Astrocyte (in vitro differentiated cells and primary cell): ENCODE results near the gene SLC25A33. TPM values are rescaled to one million over a fixed set of nuclear protein-coding genes. Genes with fewer than 3 reads are reported as not detected.

Experiments
- DNase-seq: peaks from one replicate; pipeline ENCODE4 v3.0.0-alpha.2; 2010; ENCODE audit warnings: low read depth
- FAIRE-seq: peaks from 2 replicates; lab custom pipeline; 2011; peaks lifted over from hg19 to GRCh38; lab: Jason Lieb, UNC
- H2AFZ ChIP-seq: 2 replicates; pipeline ENCODE4 v1.6.0; 2012; ENCODE audit warnings: low read depth, low read length, inconsistent platforms
- H3K27ac ChIP-seq: 2 replicates; pipeline ENCODE4 v1.5.1; 2011; ENCODE audit warnings: low read depth, low read length, inconsistent platforms
- H3K27me3 ChIP-seq: 2 replicates; pipeline ENCODE4 v1.6.0; 2011; ENCODE audit warnings: low read length, inconsistent platforms; ENCODE audit not compliant: insufficient read depth
- H3K36me3 ChIP-seq: 2 replicates; pipeline ENCODE4 v1.5.1; 2011; ENCODE audit warnings: low read length, inconsistent platforms; ENCODE audit not compliant: insufficient read depth
- H3K4me1 ChIP-seq: 2 replicates; pipeline ENCODE4 v1.5.1; 2011; ENCODE audit warnings: low read length, inconsistent platforms; ENCODE audit not compliant: insufficient read depth
- H3K4me2 ChIP-seq: 2 replicates; pipeline ENCODE4 v1.6.0; 2012; ENCODE audit warnings: low read length, inconsistent platforms
- H3K4me3 ChIP-seq: 2 replicates; pipeline ENCODE4 v1.5.1; 2011; ENCODE audit warnings: low read depth, mild to moderate bottlenecking, low read length, inconsistent platforms; ENCODE audit not compliant: insufficient read depth
- H3K79me2 ChIP-seq: 2 replicates; pipeline ENCODE4 v1.6.0; 2012; ENCODE audit warnings: mild to moderate bottlenecking, low read length, inconsistent platforms; ENCODE audit not compliant: insufficient read depth
- H3K9ac ChIP-seq: 2 replicates; pipeline ENCODE4 v1.6.0; 2012; ENCODE audit warnings: mild to moderate bottlenecking, low read length, inconsistent platforms
- H3K9me3 ChIP-seq: 2 replicates; pipeline ENCODE4 v1.5.1; 2012; ENCODE audit warnings: low read depth, mild to moderate bottlenecking, low read length, inconsistent platforms; ENCODE audit not compliant: insufficient read depth
- H4K20me1 ChIP-seq: 2 replicates; pipeline ENCODE4 v1.6.0; 2012; ENCODE audit warnings: low read length, inconsistent platforms; ENCODE audit not compliant: insufficient read depth
- H3K27ac Mint-ChIP-seq: one replicate; pipeline ENCODE4 v1.8.0; 2021; ENCODE audit warnings: mild to moderate bottlenecking, mixed read lengths; ENCODE audit not compliant: unreplicated experiment
- H3K27me3 Mint-ChIP-seq: one replicate; pipeline ENCODE4 v1.8.0; 2021; ENCODE audit warnings: low read depth, mixed read lengths; ENCODE audit not compliant: unreplicated experiment
- H3K36me3 Mint-ChIP-seq: one replicate; pipeline ENCODE4 v1.8.0; 2021; ENCODE audit warnings: low read depth, mixed read lengths; ENCODE audit not compliant: unreplicated experiment
- H3K4me1 Mint-ChIP-seq: one replicate; pipeline ENCODE4 v1.8.0; 2021; ENCODE audit warnings: low read depth, mixed read lengths; ENCODE audit not compliant: unreplicated experiment
- H3K4me3 Mint-ChIP-seq: one replicate; pipeline ENCODE4 v1.8.0; 2021; ENCODE audit warnings: mild to moderate bottlenecking, moderate library complexity, mixed read lengths; ENCODE audit not compliant: unreplicated experiment
- H3K9me3 Mint-ChIP-seq: one replicate; pipeline ENCODE4 v1.8.0; 2021; ENCODE audit warnings: mild to moderate bottlenecking, mixed read lengths; ENCODE audit not compliant: unreplicated experiment
- CTCF ChIP-seq: IDR thresholded peaks from 2 replicates; pipeline ENCODE4 v1.5.1; 2011; ENCODE audit warnings: low read depth, mild to moderate bottlenecking, inconsistent platforms, low read length, moderate library complexity; ENCODE audit not compliant: insufficient read depth
- EZH2 ChIP-seq: IDR thresholded peaks from 2 replicates; pipeline ENCODE4 v1.6.1; 2012; ENCODE audit warnings: mild to moderate bottlenecking, low read length, inconsistent platforms; ENCODE audit not compliant: insufficient read depth
- total RNA-seq: library from RNA; stranded (reverse); gene quantifications from 2 replicates; pipeline ENCODE4 v1.2.1, GENCODE V29; 2021

SLC25A33 gene
- total RNA-seq, 1 donor from 2014 or later = 6.7 TPM

GRCh38 chr1:9613625-9614299 is 74.5 kb downstream of the SLC25A33 start:
- Histone ChIP-seq H3K27me3 (no peaks in the 10 kb centered on the region), H2AFZ (no peak overlapping the region), H3K4me2 (no peak overlapping the region), H3K9me3 (no peaks in the 10 kb centered on the region), H3K9ac (no peak overlapping the region), H3K36me3 (no peaks in the 10 kb centered on the region), H3K4me3 (no peak overlapping the region), H3K79me2 (no peaks in the 10 kb centered on the region), H3K27ac (no peak overlapping the region), H3K4me1 (no peaks in the 10 kb centered on the region), H4K20me1 (no peaks in the 10 kb centered on the region)
- Mint-ChIP-seq H3K4me1 (peaks cover 1% of the 10 kb centered on the region), H3K9me3 (no peaks in the 10 kb centered on the region), H3K27ac (no peak overlapping the region), H3K4me3 (no peak overlapping the region), H3K36me3 (peaks cover 3% of the 10 kb centered on the region), H3K27me3 (peaks cover 6% of the 10 kb centered on the region)
- TF ChIP-seq EZH2 (no peak), CTCF (no peak)
- DNase-seq (no peak), FAIRE-seq (no peak)

GRCh38 chr1:9615316-9616063 is 76.2 kb downstream of the SLC25A33 start:
- DNase-seq = peak; percentile 9
- no peak overlapping the region for H3K27ac Mint-ChIP-seq
- Histone ChIP-seq H3K27me3 (no peaks in the 10 kb centered on the region), H3K4me3 (no peak overlapping the region), H4K20me1 (no peaks in the 10 kb centered on the region), H3K4me1 (no peaks in the 10 kb centered on the region), H2AFZ (no peak overlapping the region), H3K9ac (no peak overlapping the region), H3K9me3 (no peaks in the 10 kb centered on the region), H3K36me3 (no peaks in the 10 kb centered on the region), H3K4me2 (no peak overlapping the region), H3K79me2 (no peaks in the 10 kb centered on the region), H3K27ac (no peak overlapping the region)
- TF ChIP-seq EZH2 (no peak), CTCF (peak; percentile 61)
- no peak for FAIRE-seq
- H3K36me3 Mint-ChIP-seq = peaks cover 3% of the 10 kb centered on the region
- peaks cover 11% of the 10 kb centered on the region for H3K27me3 Mint-ChIP-seq
- no peaks in the 10 kb centered on the region for H3K9me3 Mint-ChIP-seq
- H3K4me1 Mint-ChIP-seq = peaks cover 1% of the 10 kb centered on the region
- no peak overlapping the region for H3K4me3 Mint-ChIP-seq
